ENCODE data around the gene ANAPC7. TPM values are rescaled to one million over a fixed set of nuclear protein-coding genes. Genes with fewer than 3 reads are reported as not detected.

The ANAPC7 gene
- total RNA-seq, 1 donor from 2014 or later: 77.8 TPM

DNA sequence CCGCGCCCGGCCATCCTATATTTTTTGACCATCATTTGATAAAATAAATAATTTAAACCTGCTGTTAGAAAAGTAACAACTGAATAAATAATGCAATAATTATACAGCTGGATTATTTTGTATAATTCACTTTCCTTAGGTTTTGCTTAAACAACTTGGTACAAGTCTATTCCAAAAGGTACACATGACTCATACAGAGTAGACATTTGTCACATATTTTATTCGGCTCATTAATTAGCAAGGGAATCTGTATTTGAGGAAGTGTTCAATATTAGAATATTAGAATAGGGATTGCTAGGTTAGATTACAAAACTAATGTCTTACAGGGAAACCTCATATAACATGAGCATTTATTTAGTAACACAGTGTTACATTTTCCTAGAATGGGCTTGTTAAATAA, 73.8 kb downstream of the ANAPC7 start:
- TF ChIP-seq CTCF (conservative IDR thresholded peaks at IDR 0.05): no peak
- Mint-ChIP-seq H3K36me3 (peaks cover 42% of the 10 kb centered on the region), H3K4me1 (ENCODE audit: unreplicated experiment) (no peaks in the 10 kb centered on the region), H3K4me3 (no peak overlapping the region), H3K27ac (no peak overlapping the region), H3K9me3 (no peaks in the 10 kb centered on the region), H3K27me3 (no peaks in the 10 kb centered on the region)
- no peak for DNase-seq (ENCODE audit: extremely low spot score, unreplicated experiment)

Other genes with a start within 250 kb of the ANAPC7 start
- 163 and 203 TPM in 2 replicates for gene ATP2A2, start 122.5 kb downstream of the ANAPC7 start, total RNA-seq (ENCODE audit: low replicate concordance)
- gene ARPC3, start 46.6 kb upstream of the ANAPC7 start, total RNA-seq (ENCODE audit: low replicate concordance): 164 and 218 TPM in 2 replicates
- gene GPN3, start 64.5 kb upstream of the ANAPC7 start, total RNA-seq (ENCODE audit: low replicate concordance): 15.2 and 18.1 TPM in 2 replicates
- gene FAM216A, start 65.1 kb upstream of the ANAPC7 start, total RNA-seq (ENCODE audit: low replicate concordance): 2.5 and 13.2 TPM in 2 replicates
- gene VPS29, start 98.4 kb upstream of the ANAPC7 start, total RNA-seq (ENCODE audit: low replicate concordance): 72.6 and 84.7 TPM in 2 replicates
- 0.12 and 0.46 TPM in 2 replicates for gene RAD9B, start 98.6 kb upstream of the ANAPC7 start, total RNA-seq (ENCODE audit: low replicate concordance)
- 14.5 and 14.8 TPM in 2 replicates for gene PPTC7, start 179.6 kb upstream of the ANAPC7 start, total RNA-seq (ENCODE audit: low replicate concordance)
- 33.4 and 63.9 TPM in 2 replicates for gene TCTN1, start 210.4 kb upstream of the ANAPC7 start, total RNA-seq (ENCODE audit: low replicate concordance)